H9 (cell line): ENCODE measurements around the gene CTNNA1. TPM values are rescaled to one million over a fixed set of nuclear protein-coding genes. Genes with fewer than 3 reads are reported as not detected.

ENCODE experiments used
- DNase-seq: peaks from one replicate; pipeline ENCODE4 v3.0.0-alpha.2; 2017
- H2AFZ ChIP-seq: one replicate; pipeline ENCODE4 v1.6.1; 2013; ENCODE audit warnings: mild to moderate bottlenecking, low read length, control low read depth, moderate library complexity
- H2AK5ac ChIP-seq: 2 replicates; pipeline ENCODE4 v1.6.1; 2013; ENCODE audit warnings: low read length, control low read depth, mixed read lengths; ENCODE audit not compliant: insufficient read length
- H2BK120ac ChIP-seq: one replicate; pipeline ENCODE4 v1.6.1; 2013; ENCODE audit warnings: low read depth, mild to moderate bottlenecking, low read length, control low read depth, inconsistent platforms; ENCODE audit not compliant: poor library complexity, severe bottlenecking
- H2BK12ac ChIP-seq: 2 replicates; pipeline ENCODE4 v1.6.1; 2013; ENCODE audit warnings: low read length, control low read depth, mixed read lengths, low read depth; ENCODE audit not compliant: insufficient read length
- H2BK15ac ChIP-seq: 2 replicates; pipeline ENCODE4 v1.6.1; 2013; ENCODE audit warnings: low read depth, low read length, control low read depth
- H2BK20ac ChIP-seq: one replicate; pipeline ENCODE4 v1.6.1; 2013; ENCODE audit warnings: low read depth, mild to moderate bottlenecking, low read length, control low read depth, inconsistent platforms; ENCODE audit not compliant: poor library complexity, severe bottlenecking
- H2BK5ac ChIP-seq: 2 replicates; pipeline ENCODE4 v1.6.1; 2013; ENCODE audit warnings: low read length, control low read depth, mixed read lengths; ENCODE audit not compliant: insufficient read length
- H3K14ac ChIP-seq: 2 replicates; pipeline ENCODE4 v1.6.1; 2013; ENCODE audit warnings: low read length, control low read depth; ENCODE audit not compliant: insufficient read depth
- H3K18ac ChIP-seq: 2 replicates; pipeline ENCODE4 v1.6.1; 2013; ENCODE audit warnings: low read depth, mild to moderate bottlenecking, mixed read lengths, low read length, control low read depth; ENCODE audit not compliant: insufficient read length
- H3K23ac ChIP-seq: 2 replicates; pipeline ENCODE4 v1.6.1; 2013; ENCODE audit warnings: low read length, control low read depth, mixed read lengths, low read depth; ENCODE audit not compliant: insufficient read length
- H3K23me2 ChIP-seq: 2 replicates; pipeline ENCODE4 v1.6.1; 2013; ENCODE audit warnings: low read depth, mild to moderate bottlenecking, mixed read lengths, low read length, control low read depth; ENCODE audit not compliant: insufficient read length, poor library complexity, severe bottlenecking
- H3K27ac ChIP-seq: 2 replicates; pipeline ENCODE4 v1.5.1; 2013; ENCODE audit warnings: low read length, control low read depth, mixed read lengths, low read depth; ENCODE audit not compliant: insufficient read length
- H3K27me3 ChIP-seq: 2 replicates; pipeline ENCODE4 v1.6.1; 2013; ENCODE audit warnings: low read length, control low read depth, inconsistent platforms; ENCODE audit not compliant: insufficient read depth
- H3K4ac ChIP-seq: 2 replicates; pipeline ENCODE4 v1.6.1; 2013; ENCODE audit warnings: low read depth, mild to moderate bottlenecking, control low read depth, inconsistent platforms, low read length, moderate library complexity
- H3K4me1 ChIP-seq: 2 replicates; pipeline ENCODE4 v1.6.1; 2013; ENCODE audit warnings: low read length, control low read depth, inconsistent platforms; ENCODE audit not compliant: insufficient read depth
- H3K4me2 ChIP-seq: 2 replicates; pipeline ENCODE4 v1.6.1; 2013; ENCODE audit warnings: low read length, control low read depth, mixed read lengths; ENCODE audit not compliant: insufficient read length, insufficient read depth
- H3K56ac ChIP-seq: 2 replicates; pipeline ENCODE4 v1.6.1; 2013; ENCODE audit warnings: low read depth, mild to moderate bottlenecking, mixed read lengths, low read length, control low read depth; ENCODE audit not compliant: insufficient read length
- H3K79me1 ChIP-seq: 2 replicates; pipeline ENCODE4 v1.6.1; 2013; ENCODE audit warnings: low read depth, mild to moderate bottlenecking, moderate library complexity, low read length, control low read depth, inconsistent platforms; ENCODE audit not compliant: insufficient read depth, poor library complexity, severe bottlenecking
- H3K79me2 ChIP-seq: 2 replicates; pipeline ENCODE4 v1.6.1; 2013; ENCODE audit warnings: low read length, control low read depth, inconsistent platforms; ENCODE audit not compliant: insufficient read depth
- H3K9ac ChIP-seq: 2 replicates; pipeline ENCODE4 v1.6.1; 2013; ENCODE audit warnings: low read length, control low read depth, mixed read lengths; ENCODE audit not compliant: insufficient read length; ENCODE audit errors: extremely low read depth
- H3K9me3 ChIP-seq: one replicate; pipeline ENCODE4 v1.6.1; 2013; ENCODE audit warnings: low read depth, low read length, inconsistent platforms; ENCODE audit not compliant: control insufficient read depth
- H3T11ph ChIP-seq: one replicate; pipeline ENCODE4 v1.6.1; 2013; ENCODE audit warnings: mild to moderate bottlenecking, low read length, control low read depth, inconsistent platforms
- H4K20me1 ChIP-seq: one replicate; pipeline ENCODE4 v1.6.1; 2013; ENCODE audit not compliant: control insufficient read depth, insufficient read length, insufficient read depth
- H4K5ac ChIP-seq: 2 replicates; pipeline ENCODE4 v1.6.1; 2013; ENCODE audit warnings: low read depth, mild to moderate bottlenecking, mixed read lengths, low read length, control low read depth; ENCODE audit not compliant: insufficient read length
- H4K8ac ChIP-seq: replicated peaks from 2 replicates; pipeline ENCODE4 v1.6.1; 2013; ENCODE audit warnings: low read length, control low read depth, mixed read lengths, low read depth; ENCODE audit not compliant: insufficient read length
- H4K91ac ChIP-seq: 2 replicates; pipeline ENCODE4 v1.6.1; 2013; ENCODE audit warnings: low read depth, mild to moderate bottlenecking, moderate library complexity, mixed read lengths, low read length, control low read depth; ENCODE audit not compliant: insufficient read length
- H3K27ac Mint-ChIP-seq, 3 experiments: 2 replicates in 2 of 3; 3 replicates in 1 of 3; pipeline ENCODE4 v1.8.0; 2020 to 2021; ENCODE audit warnings: mixed read lengths in 3 of 3, mild to moderate bottlenecking in 1 of 3, moderate library complexity in 1 of 3
- H3K27me3 Mint-ChIP-seq: 2 replicates; pipeline ENCODE4 v1.8.0; 2021; ENCODE audit warnings: low read depth, mild to moderate bottlenecking, moderate library complexity, mixed read lengths
- H3K36me3 Mint-ChIP-seq, 3 experiments: 2 replicates in 2 of 3; 3 replicates in 1 of 3; pipeline ENCODE4 v1.8.0; 2020 to 2021; ENCODE audit warnings: low read depth in 3 of 3, mixed read lengths in 3 of 3; ENCODE audit not compliant: insufficient read depth in 1 of 3
- H3K4me1 Mint-ChIP-seq, 2 experiments: 2 replicates each; pipeline ENCODE4 v1.8.0; 2020; ENCODE audit warnings: mixed read lengths in 2 of 2
- H3K4me3 Mint-ChIP-seq, 2 experiments: 2 replicates in 1 of 2; 3 replicates in 1 of 2; pipeline ENCODE4 v1.8.0; 2020 to 2021; ENCODE audit warnings: mild to moderate bottlenecking in 2 of 2, mixed read lengths in 2 of 2, moderate library complexity in 1 of 2
- H3K9me3 Mint-ChIP-seq, 2 experiments: 2 replicates in 1 of 2; 3 replicates in 1 of 2; pipeline ENCODE4 v1.8.0; 2020; ENCODE audit warnings: mild to moderate bottlenecking in 2 of 2, mixed read lengths in 2 of 2, moderate library complexity in 1 of 2
- WGBS: extraction: QIAGEN DNeasy Blood & Tissue Kit; methylation state at CpG from one replicate; pipeline ENCODE4 v1.1.7; 2013; ENCODE audit warnings: missing lambda C conversion rate, low lambda C conversion rate, mixed read lengths; ENCODE audit not compliant: insufficient read length; ENCODE audit errors: extremely low coverage; 5-methylcytosine and 5-hydroxymethylcytosine counted together
- total RNA-seq: library from RNA; stranded (reverse); gene quantifications from 2 replicates; pipeline ENCODE4 v1.2.1, GENCODE V29; 2021
- TF ChIP-seq, protein P1 (sequence below): fragments of 200-600 bp; sonication (generic); conservative IDR thresholded peaks from 3 replicates; pipeline ENCODE4 v1.8.0; 2021; ENCODE audit warnings: antibody characterized with exemption, mild to moderate bottlenecking

Gene CTNNA1
- total RNA-seq, 1 experiment from 2014 or later: 354 TPM

DNA sequence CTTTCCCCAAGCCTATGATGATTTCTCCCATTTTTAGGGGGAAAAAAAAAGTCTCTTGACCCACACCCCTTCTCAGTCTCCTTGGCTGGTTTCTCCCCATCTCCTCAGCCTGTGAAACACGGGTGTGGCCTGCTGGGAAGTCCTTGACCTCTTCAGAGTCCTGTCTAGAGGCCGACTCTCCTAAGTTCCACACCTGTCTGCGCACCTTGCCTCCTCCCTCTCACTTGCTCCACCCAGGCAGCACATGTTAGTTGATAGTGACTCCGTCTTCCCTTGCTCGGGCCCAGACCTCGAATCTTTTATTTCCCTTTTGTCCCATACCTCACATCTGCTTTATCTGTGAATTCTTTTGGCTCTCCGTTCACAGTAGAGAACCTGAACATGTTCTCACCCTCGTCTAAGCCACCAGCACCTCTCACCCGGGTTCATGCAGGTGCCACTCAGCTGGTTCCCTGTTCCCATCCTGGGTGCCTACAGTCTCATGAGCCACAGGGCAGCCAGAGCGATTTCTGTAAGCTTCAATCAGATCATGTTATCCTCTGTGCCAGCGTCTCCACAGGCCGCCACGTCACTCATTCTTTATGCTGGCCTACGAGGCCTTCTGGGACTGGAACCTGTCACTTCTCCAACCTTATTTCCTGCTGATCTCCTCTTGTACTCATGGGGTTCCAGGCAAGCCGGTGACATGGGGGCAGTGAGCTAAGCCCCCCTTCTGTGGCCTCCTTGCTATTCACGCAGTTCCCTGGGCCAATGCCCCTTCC lies 173.6 kb downstream of the CTNNA1 start:
- no peaks in the 10 kb centered on the region for H3K79me2 ChIP-seq
- no CpG with 5 or more reads among the region's 16 CpGs for WGBS
- H3K36me3 Mint-ChIP-seq: peaks cover 42 to 78% (median 75%) of the 10 kb centered on the region in 3 experiments

More for the DNA sequence above, 173.6 kb downstream of the CTNNA1 start:
- no peak overlapping the region for H3K14ac ChIP-seq
- no peak overlapping the region for H3K4ac ChIP-seq
- no peak overlapping the region for H3K18ac ChIP-seq
- peak overlapping the region in 2 of 3 experiments; percentile 59 to 90; a peak in 4 of 7 replicates for H3K27ac Mint-ChIP-seq
- no peak overlapping the region for H3K9ac ChIP-seq
- H2BK12ac ChIP-seq: no peak overlapping the region
- no peak overlapping the region for H4K8ac ChIP-seq
- no peak overlapping the region for H4K91ac ChIP-seq
- no peak overlapping the region for H2AFZ ChIP-seq
- no peaks in the 10 kb centered on the region for H3K79me1 ChIP-seq
- no peaks in the 10 kb centered on the region for H3K9me3 Mint-ChIP-seq
- no peaks in the 10 kb centered on the region for H3K23me2 ChIP-seq
- no peaks in the 10 kb centered on the region; the same call in 1 of the 2 replicates for H3K27me3 Mint-ChIP-seq
- H3K27ac ChIP-seq: no peak overlapping the region
- TF ChIP-seq, protein P1, sequence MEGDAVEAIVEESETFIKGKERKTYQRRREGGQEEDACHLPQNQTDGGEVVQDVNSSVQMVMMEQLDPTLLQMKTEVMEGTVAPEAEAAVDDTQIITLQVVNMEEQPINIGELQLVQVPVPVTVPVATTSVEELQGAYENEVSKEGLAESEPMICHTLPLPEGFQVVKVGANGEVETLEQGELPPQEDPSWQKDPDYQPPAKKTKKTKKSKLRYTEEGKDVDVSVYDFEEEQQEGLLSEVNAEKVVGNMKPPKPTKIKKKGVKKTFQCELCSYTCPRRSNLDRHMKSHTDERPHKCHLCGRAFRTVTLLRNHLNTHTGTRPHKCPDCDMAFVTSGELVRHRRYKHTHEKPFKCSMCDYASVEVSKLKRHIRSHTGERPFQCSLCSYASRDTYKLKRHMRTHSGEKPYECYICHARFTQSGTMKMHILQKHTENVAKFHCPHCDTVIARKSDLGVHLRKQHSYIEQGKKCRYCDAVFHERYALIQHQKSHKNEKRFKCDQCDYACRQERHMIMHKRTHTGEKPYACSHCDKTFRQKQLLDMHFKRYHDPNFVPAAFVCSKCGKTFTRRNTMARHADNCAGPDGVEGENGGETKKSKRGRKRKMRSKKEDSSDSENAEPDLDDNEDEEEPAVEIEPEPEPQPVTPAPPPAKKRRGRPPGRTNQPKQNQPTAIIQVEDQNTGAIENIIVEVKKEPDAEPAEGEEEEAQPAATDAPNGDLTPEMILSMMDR: no peak
- H2BK20ac ChIP-seq: no peak overlapping the region
- H2AK5ac ChIP-seq: no peak overlapping the region
- H4K20me1 ChIP-seq: no peaks in the 10 kb centered on the region
- no peak overlapping the region for H4K5ac ChIP-seq
- H3K4me1 Mint-ChIP-seq: peaks cover 4 to 10% of the 10 kb centered on the region in 2 experiments
- H3K9me3 ChIP-seq: no peaks in the 10 kb centered on the region
- DNase-seq: no peak
- no peak overlapping the region for H3K56ac ChIP-seq
- no peaks in the 10 kb centered on the region for H3K4me1 ChIP-seq
- H3K4me2 ChIP-seq: no peak overlapping the region
- no peaks in the 10 kb centered on the region for H3K27me3 ChIP-seq
- H2BK5ac ChIP-seq: no peak overlapping the region
- H3K23ac ChIP-seq: no peak overlapping the region
- H2BK120ac ChIP-seq: no peak overlapping the region
- no peak overlapping the region for H2BK15ac ChIP-seq
- no peak overlapping the region for H3T11ph ChIP-seq
- H3K4me3 Mint-ChIP-seq: no peak overlapping the region
